ENCODE measurements around the gene EIF4EBP3.
"Not testable (repeated sequence)": the region's sequence is repeated elsewhere in the genome, so short reads cannot be mapped to it uniquely, and the experiment has no call there.

The EIF4EBP3 gene

GRCh38 chr5:140590861-140591260 is 43.4 kb downstream of the EIF4EBP3 start:
- no peak for FAIRE-seq
- no peak for DNase-seq (ENCODE audit: insufficient read length)
- TF ChIP-seq POLR2AphosphoS5 (IDR thresholded peaks at IDR 0.05; ENCODE audit: low read depth, low read length) (no peak), TAF1 (IDR thresholded peaks at IDR 0.05; ENCODE audit: borderline replicate concordance, low read depth, low read length) (no peak), POLR2A (IDR thresholded peaks at IDR 0.05; ENCODE audit: low read depth, low read length) (no peak)

- DNase-seq (ENCODE audit: insufficient read length) (no peak), FAIRE-seq (no peak)
- TF ChIP-seq POLR2AphosphoS5 (IDR thresholded peaks at IDR 0.05; ENCODE audit: low read depth, low read length) (no peak), POLR2A (IDR thresholded peaks at IDR 0.05; ENCODE audit: low read depth, low read length) (no peak), TAF1 (IDR thresholded peaks at IDR 0.05; ENCODE audit: borderline replicate concordance, low read depth, low read length) (no peak)
Measured at GRCh38 chr5:140591747-140592372, 44.4 kb downstream of the EIF4EBP3 start.

GRCh38 chr5:140593070-140593469 is 45.6 kb downstream of the EIF4EBP3 start:
- not testable (repeated sequence) for DNase-seq (ENCODE audit: insufficient read length)

GRCh38 chr5:140594169-140594568 is 46.7 kb downstream of the EIF4EBP3 start:
- no peak for FAIRE-seq
- DNase-seq (ENCODE audit: insufficient read length), result no peak
- TF ChIP-seq POLR2A (IDR thresholded peaks at IDR 0.05; ENCODE audit: low read depth, low read length), result no peak
- no peak for TF ChIP-seq POLR2AphosphoS5 (IDR thresholded peaks at IDR 0.05; ENCODE audit: low read depth, low read length)
- TF ChIP-seq TAF1 (IDR thresholded peaks at IDR 0.05; ENCODE audit: borderline replicate concordance, low read depth, low read length), result no peak

More at GRCh38 chr5:140593070-140593469, 45.6 kb downstream of the EIF4EBP3 start:
- FAIRE-seq, result not testable (repeated sequence)

- no peak for TF ChIP-seq TAF1 (IDR thresholded peaks at IDR 0.05; ENCODE audit: borderline replicate concordance, low read depth, low read length)
- no peak for TF ChIP-seq POLR2A (IDR thresholded peaks at IDR 0.05; ENCODE audit: low read depth, low read length)
- TF ChIP-seq POLR2AphosphoS5 (IDR thresholded peaks at IDR 0.05; ENCODE audit: low read depth, low read length), result no peak
- DNase-seq (ENCODE audit: insufficient read length) (no peak), FAIRE-seq (no peak)
Measured at GRCh38 chr5:140595538-140596300, 48.3 kb downstream of the EIF4EBP3 start.

- FAIRE-seq, result no peak
- DNase-seq (ENCODE audit: insufficient read length), result no peak
- TF ChIP-seq POLR2AphosphoS5 (IDR thresholded peaks at IDR 0.05; ENCODE audit: low read depth, low read length) (no peak), POLR2A (IDR thresholded peaks at IDR 0.05; ENCODE audit: low read depth, low read length) (no peak), TAF1 (IDR thresholded peaks at IDR 0.05; ENCODE audit: borderline replicate concordance, low read depth, low read length) (no peak)
Measured at GRCh38 chr5:140596321-140596741, 48.9 kb downstream of the EIF4EBP3 start.

- DNase-seq (ENCODE audit: insufficient read length) (no peak), FAIRE-seq (no peak)
- TF ChIP-seq POLR2AphosphoS5 (IDR thresholded peaks at IDR 0.05; ENCODE audit: low read depth, low read length) (no peak), TAF1 (IDR thresholded peaks at IDR 0.05; ENCODE audit: borderline replicate concordance, low read depth, low read length) (no peak), POLR2A (IDR thresholded peaks at IDR 0.05; ENCODE audit: low read depth, low read length) (no peak)
Measured at GRCh38 chr5:140598836-140599235, 51.4 kb downstream of the EIF4EBP3 start.
